HG02642 (cell line): Measurements from ENCODE around the gene LINGO3.

Source experiments
- ATAC-seq: cut with Tn5 transposase; IDR thresholded peaks from one replicate; pipeline ENCODE4 v1.9.1; 2021; ENCODE audit warnings: mild to moderate bottlenecking; ENCODE audit not compliant: unreplicated experiment, poor library complexity

LINGO3 gene

DNA sequence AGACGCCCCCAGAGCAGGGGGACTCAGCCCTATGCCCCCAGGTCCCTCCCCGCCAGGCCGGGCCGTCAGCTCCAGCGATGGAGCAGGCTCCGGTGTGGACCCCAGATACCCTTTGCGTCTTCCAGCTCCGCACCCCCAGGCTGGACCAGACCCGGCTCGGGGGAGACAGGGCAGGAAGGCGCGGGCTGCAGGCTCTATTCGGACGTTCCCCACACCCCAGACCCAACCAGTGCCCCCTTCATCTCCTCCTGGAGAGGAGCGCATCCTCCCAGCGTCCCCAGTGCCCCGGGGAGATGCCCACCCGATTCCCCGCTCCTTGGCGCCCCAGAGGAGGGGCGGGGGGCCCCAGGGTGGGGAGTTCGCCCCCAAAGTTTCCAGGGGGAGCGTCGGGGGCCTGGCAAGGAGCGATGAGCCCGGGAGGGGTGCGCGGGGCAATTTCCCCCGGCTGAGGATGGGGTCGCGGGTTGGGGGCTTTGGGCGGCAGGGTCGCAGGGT, 389 bp downstream of the LINGO3 start:
- ATAC-seq = no peak

DNA sequence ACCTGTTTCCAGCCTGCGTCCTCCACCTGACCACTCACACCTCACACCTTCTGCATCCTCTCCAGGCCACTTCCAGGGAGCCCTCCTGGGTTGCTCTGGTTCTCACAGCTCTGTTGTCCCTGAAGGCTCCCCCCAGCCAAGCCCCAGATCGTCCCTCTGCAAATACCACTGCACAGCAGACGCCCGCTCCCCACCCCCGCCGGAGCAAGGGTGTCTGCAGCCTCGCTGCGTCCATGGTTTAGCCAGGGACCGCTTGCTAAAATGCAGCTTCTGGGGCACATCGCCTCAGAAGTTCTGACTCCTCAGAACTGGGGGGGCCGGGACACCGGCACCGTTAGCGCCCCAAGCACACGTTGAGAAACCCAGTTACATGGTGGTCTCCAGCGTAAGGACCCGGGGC, 983 bp downstream of the LINGO3 start:
- no peak for ATAC-seq

DNA sequence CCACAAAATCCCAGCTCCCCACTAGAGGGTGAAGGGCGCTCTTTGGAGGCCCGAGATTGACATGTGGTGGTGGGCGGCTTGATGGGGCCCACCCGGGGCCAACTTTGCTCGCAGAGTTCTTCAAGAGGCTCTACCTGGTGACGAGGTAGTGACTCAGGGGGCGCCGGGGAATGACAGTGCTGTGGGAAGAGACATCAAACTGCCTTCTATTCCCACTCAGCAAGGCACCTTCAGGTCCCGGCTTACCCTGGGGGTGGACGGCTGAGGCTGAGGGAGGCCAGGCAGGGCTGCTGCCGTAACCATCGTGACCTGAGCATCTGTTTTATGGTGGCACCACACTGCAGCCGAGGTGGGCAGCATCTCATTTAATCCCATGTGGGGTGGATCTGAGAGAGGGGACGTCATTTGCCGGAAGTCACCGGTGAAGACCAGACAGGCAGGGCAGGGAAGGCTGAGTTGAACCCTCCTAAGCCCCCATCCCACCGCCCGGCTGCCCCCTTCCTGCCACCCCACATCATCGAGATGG, 1.6 kb downstream of the LINGO3 start:
- no peak for ATAC-seq

DNA sequence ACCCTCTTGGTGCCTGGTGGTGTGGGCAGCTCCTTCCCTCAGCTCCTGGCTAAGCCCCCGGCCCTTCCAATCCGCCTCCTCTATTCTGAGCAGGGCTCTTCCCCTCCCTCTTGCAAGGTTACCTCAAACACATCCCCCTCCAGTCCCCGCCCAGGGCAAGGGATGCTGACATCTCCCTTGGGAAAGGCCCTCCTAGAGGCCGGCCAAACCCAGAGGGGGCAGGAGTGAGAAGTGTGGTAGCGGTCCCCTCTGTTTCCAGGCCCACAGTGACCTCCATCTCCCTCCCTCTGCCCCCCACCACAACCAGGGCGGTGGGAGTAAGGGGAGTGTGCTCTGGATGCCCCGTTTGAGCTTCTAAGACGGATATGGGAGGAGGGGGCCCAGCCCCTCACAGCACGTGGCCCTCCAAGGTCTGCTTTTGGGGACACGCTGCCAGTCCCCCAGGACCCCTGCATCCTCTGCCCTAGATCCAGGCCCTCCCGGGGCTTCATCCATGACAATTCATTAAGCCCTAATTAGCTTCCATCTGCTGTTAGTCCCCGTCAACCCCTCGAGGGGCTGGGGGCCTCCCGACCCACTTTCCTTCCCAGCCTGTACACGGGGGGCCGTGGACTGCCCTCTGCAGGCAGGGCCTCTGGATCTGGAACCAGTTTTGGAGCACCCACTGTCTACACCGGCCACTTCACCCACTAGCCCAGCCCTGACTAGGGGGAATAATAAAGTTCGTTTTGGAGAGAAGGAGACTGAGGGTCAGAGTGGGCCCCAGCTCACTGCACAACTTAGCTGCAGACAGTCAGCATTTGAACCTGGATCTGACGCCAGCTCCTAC, 2.3 kb downstream of the LINGO3 start:
- ATAC-seq = no peak

DNA sequence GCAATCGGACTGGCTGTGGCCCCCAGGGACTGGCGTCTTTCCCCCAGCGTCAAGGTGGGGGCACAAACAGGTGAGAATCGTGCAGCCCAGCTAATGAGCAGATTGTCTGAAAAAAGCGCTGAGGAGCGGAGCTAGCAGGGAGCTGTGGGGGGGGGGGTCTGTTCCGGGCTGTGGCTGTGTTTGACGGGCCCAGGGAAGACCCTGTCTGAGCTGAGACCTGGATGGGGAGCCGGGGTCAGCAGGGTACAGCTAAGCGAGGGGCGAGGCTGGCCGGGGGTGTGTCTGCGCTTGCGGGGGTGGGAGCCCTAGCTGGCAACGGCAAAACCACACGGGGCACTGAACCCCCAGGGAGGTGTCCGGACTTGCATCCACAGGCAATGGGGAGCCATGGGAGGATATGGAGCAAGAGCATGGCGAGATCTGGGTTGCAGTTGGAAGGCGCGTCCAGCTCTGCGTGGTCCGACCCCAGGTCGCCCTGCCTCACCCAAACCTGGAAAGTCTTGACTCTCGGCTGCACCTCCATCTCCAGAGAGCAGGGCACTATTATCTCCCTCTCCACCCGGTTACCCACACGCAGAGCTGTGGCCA, 4.6 kb downstream of the LINGO3 start:
- ATAC-seq = no peak

DNA sequence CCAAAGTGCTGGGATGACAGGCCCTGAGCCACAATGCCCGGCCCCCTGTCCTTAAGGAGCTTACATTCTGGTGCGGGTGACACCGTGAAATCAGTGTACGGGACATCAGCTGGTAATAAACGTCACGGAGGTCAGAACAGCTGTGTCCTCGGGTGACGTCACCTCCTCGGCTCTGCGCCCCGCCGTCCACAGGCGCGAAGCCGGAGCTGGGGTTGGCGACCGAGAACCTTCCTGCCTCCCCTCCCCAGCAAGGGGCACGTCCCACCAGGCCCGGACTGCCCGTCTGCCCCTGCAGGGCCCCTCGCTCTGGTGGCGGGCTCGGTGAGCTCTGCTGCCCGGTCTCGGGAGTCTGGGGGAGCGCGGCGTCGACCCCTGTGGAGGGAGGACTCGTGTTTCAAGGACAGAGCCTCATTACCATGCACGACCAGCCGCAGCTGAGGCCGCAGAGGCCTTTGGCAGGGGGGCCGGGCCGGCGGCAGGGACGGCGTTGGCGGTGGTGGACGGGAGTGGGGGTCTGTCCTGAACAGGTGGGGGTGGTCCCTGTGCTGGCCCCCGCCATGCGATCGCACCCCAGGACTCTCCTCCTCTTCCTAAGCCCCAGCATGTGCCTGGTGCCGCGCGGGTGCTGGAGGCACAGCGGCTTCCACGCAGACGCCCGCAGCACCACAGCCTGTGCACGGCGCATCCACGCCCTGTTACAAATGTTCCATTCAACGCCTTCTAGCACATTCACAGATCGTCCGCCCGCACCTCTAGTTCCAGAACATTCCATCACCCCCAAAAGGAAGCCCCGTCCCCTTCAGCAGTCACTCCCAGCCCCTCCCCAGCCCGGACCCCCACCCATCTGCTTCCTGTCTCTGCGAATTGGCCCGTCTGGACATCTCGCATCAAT, 5.4 kb downstream of the LINGO3 start:
- no peak for ATAC-seq

DNA sequence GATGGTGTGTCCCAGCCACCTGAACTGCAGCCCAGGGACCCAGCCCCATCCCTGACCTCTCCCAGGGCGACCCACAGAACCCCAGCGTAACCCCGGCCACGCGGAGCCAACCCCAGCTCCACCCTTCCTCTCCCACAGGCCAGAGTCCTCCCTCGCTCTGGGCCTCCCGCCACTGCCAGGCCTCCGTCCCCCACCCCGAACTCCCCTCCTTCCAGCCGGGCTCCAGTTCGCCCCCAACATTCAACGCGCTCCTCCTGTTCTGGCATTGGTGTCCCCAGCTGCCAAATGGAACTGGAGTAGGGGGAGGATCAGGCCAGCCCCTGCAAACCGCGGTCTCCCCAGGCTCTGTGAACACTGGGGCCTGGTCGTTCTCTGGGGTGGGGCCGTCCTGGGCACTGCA, 7.4 kb downstream of the LINGO3 start:
- no peak for ATAC-seq

DNA sequence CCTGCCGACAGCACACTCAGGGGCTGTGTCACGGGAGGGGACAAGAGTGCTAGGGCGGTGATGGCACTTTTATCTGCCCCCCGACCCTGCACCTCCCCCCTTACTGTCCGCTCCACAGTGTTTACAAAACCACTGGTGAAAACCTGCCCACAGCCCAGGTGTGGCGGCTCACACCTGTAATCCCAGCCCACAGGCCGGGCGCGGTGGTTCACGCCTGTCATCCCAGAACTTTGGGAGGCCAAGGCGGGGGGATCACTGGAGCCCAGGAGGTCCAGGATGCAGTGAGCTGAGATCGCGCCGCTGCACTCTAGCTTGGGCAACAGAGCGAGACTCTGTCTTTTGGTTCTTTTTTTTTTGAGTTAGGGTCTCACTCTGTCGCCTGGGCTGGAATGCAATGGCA, 11.8 kb downstream of the LINGO3 start:
- ATAC-seq = no peak

DNA sequence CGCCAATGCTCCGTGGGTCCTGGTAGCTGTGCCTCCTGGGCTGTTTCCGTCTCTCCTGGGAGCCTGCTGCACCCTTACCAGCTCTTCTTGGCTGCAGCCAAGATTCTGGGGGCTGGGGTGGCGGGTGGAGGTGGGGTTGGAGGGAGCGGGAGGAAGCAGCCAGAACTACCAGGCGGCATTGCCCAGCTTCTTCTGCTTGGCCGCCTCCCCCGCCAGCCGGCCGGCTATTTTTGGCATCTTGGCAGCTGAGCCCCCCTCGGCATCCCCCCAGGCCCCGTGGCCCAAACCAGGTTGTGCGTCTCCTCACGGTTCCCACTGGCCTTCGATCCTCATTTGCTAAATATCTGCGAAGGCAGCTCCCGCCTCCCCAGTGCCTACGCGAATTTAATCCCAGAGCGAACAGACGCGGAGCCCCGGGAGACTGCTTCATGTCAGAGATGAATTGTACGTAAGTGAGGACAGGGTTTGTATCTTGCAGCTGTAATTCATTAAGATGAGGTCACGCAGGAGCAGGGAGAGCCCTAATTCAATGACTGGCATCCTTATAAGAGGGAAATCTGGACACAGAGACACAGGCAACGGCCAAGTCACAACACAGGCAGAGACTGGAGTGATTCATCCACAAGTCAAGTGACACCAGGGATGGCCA, 13.1 kb downstream of the LINGO3 start:
- ATAC-seq = no peak

DNA sequence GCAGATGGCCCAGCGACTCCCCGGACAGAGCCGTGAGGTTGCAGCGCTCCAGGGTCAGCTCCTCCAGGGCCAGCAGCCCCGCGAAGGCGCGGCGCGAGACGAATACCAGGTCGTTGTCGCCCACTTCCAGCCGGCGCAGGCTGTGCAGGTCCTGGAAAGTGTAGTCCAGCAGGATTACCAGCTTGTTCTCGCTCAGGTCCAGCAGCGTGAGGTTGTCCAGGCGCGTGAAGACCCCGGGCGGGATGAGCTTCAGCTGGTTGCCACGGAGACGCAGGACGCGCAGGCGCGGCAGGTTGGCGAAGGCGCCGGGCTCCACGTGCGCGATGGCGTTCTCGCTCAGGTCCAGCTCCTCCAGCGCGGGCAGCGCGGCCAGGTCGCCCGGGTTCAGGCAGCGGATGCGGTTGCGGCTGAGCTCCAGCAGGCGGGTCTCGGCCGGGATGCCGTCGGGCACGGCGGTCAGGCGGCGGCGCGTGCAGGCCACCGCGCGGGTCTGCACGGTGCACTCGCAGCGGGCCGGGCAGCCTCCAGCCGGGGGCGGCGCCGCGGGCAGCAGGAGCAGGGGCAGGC, 16.7 kb downstream of the LINGO3 start:
- ATAC-seq = no peak

DNA sequence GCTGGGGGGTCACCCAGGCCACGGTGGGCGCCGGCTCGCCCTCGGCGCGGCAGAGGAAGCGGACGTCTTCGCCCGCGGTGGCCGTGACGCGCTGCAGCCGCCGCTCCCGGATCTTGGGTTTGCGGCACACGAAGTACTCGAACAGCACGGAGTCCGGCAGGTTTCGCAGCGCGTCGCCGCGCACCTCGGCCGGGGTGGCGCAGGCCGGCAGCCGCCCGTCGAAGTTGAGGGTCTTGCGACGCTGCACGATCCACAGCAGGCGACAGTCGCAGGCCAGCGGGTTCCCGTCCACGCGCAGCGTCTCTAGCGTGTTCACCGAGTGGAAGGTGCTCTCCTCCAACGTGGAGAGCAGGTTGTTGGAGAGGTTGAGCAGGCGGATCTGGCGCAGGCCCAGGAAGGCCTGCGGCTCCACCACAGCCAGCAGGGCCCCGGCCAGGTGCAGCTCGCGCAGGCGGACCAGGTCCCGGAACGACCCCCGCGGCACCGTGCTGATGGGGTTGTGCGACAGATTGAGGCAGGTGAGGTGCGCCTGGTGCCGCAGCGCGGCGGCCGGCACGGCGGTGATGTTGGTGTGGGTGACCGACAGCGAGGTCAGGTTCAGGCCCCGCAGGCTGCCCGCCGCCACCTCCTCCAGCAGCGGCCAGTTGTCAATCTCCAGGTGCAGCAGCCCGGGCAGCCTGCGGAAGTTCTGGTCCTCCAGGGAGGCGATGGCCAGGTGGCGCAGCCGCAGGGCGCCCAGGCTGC, 17.3 kb downstream of the LINGO3 start:
- ATAC-seq = no peak

DNA sequence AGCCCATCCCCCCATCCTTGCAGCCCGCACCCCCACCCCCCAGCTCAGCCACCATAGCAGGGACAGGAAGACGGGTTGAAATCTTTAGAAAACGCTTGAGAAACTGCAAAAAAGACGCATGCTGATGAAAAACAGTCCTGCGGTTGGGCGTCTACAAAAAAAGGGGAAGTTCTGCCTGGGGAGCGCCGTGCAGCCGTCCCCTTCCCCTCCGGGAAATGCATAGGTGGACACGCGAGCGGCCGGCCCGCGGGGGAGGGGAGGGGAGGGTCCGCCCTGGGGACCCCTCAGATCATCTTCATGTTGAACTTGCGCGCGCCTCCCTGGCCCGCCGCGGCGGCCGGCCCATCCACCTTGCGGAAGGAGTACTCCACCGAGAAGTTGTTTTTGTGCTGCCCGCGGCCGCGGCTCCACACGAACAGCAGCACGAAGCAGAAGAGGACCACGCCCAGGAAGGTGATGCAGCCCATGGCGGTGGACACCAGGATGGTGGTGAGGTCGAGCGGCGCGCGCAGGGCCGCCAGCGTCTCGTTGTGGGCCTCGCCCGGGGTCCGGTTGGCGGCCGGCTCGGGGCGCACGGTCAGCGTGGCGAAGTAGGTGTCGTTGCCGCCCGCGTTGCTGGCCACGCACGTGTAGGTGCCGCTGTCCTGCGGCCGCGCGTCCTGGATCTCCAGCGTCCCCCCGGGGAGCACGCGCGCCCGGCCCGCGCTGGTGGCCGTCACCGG, 18.1 kb downstream of the LINGO3 start:
- no peak for ATAC-seq

DNA sequence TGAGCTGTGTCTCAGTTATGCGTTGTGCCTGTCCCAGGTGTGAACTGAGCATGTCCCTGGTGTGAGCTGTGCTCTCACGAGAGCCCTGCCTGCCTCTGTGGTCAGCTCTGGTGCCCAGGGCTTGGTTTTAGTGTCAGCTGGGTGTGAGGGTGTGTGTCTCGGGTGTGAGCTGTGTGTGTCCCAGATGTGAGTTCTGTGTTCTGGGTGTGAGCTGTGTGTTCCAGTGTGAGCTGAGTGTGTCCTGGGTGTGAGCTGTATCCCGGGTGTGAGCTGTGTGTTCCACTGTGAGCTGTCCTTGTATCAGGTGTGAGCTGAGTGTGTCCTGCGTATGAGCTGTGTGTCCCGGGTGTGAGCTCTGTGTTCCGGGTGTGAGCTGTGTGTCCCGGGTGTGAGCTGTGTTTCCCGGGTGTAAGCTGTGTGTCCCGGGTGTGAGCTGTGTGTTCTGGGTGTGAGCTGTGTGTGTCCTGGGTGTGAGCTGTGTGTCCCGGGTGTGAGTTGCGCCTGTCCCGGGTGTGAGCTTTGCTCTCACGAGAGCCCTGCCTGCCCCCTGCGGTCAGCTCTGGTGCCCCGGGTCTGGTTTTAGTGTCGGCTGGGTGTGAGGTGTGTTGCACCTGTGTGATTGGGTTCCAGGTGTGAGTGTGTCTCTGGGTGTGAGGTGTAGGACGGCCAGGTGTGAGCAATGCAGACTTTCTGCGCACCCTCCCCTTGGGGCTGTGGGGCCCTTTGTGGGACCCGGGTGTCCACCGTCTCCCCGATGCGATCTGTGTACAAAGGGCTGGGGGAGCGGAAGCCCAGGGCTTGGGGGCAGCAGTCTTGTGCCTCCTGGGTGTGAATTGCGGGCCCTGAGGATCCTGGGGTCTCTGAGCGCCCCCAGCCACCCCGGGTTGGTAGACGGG, 18.9 kb downstream of the LINGO3 start:
- ATAC-seq = no peak

DNA sequence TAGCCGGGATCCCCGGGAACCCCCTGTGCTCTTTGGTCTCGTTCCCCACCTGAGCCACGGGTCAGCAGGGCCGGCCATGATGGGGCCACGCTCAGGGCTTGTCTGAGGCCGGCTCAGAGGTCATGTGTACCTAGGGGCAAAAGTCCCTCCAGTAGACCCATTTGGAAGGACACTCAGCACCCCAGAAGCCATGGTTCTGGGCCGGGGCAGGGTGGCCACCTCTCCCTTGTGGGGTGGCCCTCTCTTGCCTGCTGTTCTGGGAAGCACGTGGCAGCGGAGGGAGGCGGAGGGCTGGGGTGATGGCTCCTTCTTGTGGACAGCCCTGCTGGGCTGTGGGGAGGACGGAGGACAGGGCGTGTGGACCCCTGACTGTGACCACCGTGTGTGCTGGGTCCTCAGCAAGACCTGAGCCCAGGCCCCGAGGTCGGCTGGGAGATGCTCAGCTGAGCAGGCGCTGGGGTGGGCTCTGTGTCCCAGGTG, 19.6 kb downstream of the LINGO3 start:
- no peak for ATAC-seq

DNA sequence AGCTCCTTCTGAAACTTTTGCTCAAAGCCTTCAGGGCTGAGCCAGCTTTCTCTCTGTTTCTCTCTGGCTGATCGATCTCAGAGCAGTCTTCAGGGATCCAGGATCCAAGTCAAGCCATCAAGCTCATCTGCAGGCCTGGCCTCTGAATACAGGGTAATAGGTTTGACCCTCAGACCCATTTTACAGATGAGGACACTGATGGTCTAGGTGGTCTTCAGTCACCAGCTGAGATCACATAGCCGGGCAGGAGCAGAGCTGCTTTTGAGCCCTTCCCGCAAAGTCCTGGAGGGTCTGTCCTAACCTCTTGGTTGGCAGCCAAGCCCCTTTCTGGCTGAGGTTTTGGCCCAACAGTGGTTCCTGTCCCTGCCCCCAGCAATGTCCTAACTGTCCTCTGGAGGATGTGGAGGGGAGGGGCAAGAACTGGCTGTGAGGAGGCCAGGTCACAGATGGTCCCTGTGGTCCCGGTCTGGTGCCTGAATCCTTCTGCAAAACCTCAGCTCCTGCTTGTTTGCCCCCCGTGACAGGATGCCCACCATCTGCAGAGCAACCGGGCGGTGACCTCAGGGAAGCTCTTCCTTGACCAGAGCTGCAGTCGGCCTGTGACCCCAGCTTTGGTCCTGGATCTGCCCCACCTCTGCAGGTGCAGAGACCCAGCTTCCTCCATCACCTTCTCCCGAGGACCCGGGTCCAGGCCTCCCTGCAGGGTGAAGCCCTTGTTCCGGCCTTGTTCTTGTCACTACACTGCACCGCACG, 20.2 kb downstream of the LINGO3 start:
- ATAC-seq = no peak

DNA sequence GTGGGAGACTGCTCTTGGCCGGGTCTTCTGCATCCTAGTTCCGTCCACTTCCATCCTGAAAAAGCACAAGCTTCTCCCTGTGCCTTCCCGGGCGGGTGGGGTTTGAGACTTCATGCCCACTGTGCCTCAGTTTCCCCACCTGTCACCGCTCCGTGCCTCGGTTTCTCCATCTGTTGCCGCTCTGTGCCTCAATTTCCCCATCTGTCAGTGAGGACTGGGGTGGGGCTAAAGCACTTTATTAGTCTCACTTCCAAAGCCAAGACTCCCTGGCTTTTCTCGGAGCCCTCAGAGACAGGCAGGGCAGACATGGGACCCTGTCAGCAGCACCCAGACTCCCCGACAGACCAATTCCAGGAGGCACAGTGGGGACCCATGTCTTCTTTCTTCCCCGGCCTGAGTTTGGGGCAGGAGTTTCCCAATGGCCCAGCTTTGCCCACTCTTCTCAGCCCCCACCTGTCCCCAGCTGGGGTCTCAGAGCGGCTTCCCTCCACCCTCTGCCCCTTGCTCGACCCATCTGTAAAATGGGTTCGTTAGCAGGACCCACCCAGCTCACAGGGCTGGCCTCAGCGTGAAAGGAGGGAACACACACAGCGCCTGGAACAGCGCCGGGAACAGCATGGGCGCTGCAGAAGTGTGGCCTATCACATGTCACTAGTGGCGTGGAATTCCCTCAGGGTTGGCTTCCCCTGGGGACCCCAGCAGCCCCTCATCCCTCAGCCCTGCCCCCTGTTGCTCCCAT, 21.4 kb downstream of the LINGO3 start:
- ATAC-seq = no peak
